Spleen (tissue), 11 donors: ENCODE results near the gene ZNF860. TPM values are rescaled to one million over a fixed set of nuclear protein-coding genes. Genes with fewer than 3 reads are reported as not detected.
A peak's percentile ranks its signal among the peaks of the same experiment; 100 is the strongest.

Source experiments
- DNase-seq: peaks from one replicate; pipeline ENCODE4 v3.0.0-alpha.2; 2020
- H3K27ac ChIP-seq, 8 donors: fragments of 200-600 bp; sonication (generic) in 7 of 8; 1 replicate in 4 of 8; 2 replicates in 4 of 8; pipeline versions ENCODE4 v1.5.0 to v1.8.0; 2016 to 2021; ENCODE audit warnings: inconsistent platforms in 4 of 8, mild to moderate bottlenecking in 4 of 8, moderate library complexity in 1 of 8
- H3K27me3 ChIP-seq, 7 donors: fragments of 200-600 bp; sonication (generic) in 6 of 7; replicated peaks in 1 of 7; 1 replicate in 4 of 7; 2 replicates in 3 of 7; pipeline versions ENCODE4 v1.5.0 to v1.8.0; 2016 to 2021; ENCODE audit warnings: inconsistent platforms in 3 of 7, mild to moderate bottlenecking in 1 of 7
- H3K36me3 ChIP-seq, 6 donors: fragments of 200-600 bp; sonication (generic) in 5 of 6; 1 replicate in 4 of 6; 2 replicates in 2 of 6; pipeline versions ENCODE4 v1.5.0 to v1.8.0; 2016 to 2021; ENCODE audit warnings: inconsistent platforms in 2 of 6
- H3K4me1 ChIP-seq, 6 donors: fragments of 200-600 bp; sonication (generic) in 5 of 6; 1 replicate in 3 of 6; 2 replicates in 3 of 6; pipeline versions ENCODE4 v1.5.0 to v1.8.0; 2016 to 2021; ENCODE audit warnings: inconsistent platforms in 3 of 6
- H3K4me3 ChIP-seq, 8 donors: fragments of 200-600 bp; sonication (generic) in 7 of 8; 1 replicate in 4 of 8; 2 replicates in 4 of 8; pipeline versions ENCODE4 v1.5.0 to v1.8.0; 2016 to 2021; ENCODE audit warnings: inconsistent platforms in 4 of 8, mild to moderate bottlenecking in 4 of 8, moderate library complexity in 2 of 8
- H3K9me3 ChIP-seq, 8 donors: fragments of 200-600 bp; sonication (generic) in 7 of 8; 1 replicate in 4 of 8; 2 replicates in 4 of 8; pipeline versions ENCODE4 v1.5.0 to v1.8.0; 2016 to 2021; ENCODE audit warnings: inconsistent platforms in 4 of 8
- POLR2A ChIP-seq, 3 donors: fragments of 450-650 bp; IDR thresholded peaks; one replicate each; pipeline ENCODE4 v1.5.1; 2017; ENCODE audit warnings: antibody characterized with exemption in 3 of 3, mild to moderate bottlenecking in 1 of 3
- POLR2AphosphoS5 ChIP-seq, 3 donors: sonication (generic); formaldehyde crosslinking; IDR thresholded peaks; one replicate each; pipeline ENCODE4 v1.5.1; 2017; ENCODE audit warnings: antibody characterized with exemption in 3 of 3
- WGBS, 5 donors: extraction: QIAGEN DNeasy Blood & Tissue Kit in 3 of 5; methylation state at CpG; one replicate each; pipeline versions ENCODE4 v1.1.5 to v1.1.7; 2013 to 2018; 5-methylcytosine and 5-hydroxymethylcytosine counted together
- intact Hi-C: fragments of 100-400 bp; cut with DNase I; formaldehyde crosslinking; loops from one replicate; pipeline ENCODE4 v1.15.0; 2023; ENCODE audit warnings: low total_unique reads
- polyA plus RNA-seq, 3 donors: library from polyadenylated mRNA; stranded (reverse); fragments of 200-250 nt; gene quantifications; one replicate each; pipeline ENCODE4 v1.2.1, GENCODE V29; 2013
- total RNA-seq, 7 donors: library from RNA; depleted of rRNA in 3 of 7; stranded (reverse); fragments of >200 nt in 3 of 7; fragmentation: NEBNext Ultra II Directional in 4 of 7; extraction: Animal tissue kit (Norgen Biotek cat#: 25700) in 4 of 7; gene quantifications; one replicate each; pipeline versions ENCODE4 v1.1.0 to v1.2.1, GENCODE V29; 2016 to 2021
- TF ChIP-seq, protein P1 (sequence below), 11 experiments: fragments of 200-600 bp in 7 of 11; fragments of 450-650 bp in 4 of 11; sonication (generic) in 4 of 11; IDR thresholded peaks in 8 of 11; conservative IDR thresholded peaks in 3 of 11; 1 replicate in 7 of 11; 2 replicates in 4 of 11; pipeline versions ENCODE4 v1.4.0 to v1.8.0; 2016 to 2021; ENCODE audit warnings: antibody characterized with exemption in 11 of 11, inconsistent platforms in 4 of 11, mild to moderate bottlenecking in 1 of 11
- donor health status: healthy with polysubstance abuse.
- donor health status: DM: no; HTN: no; CAD: no; lungs with moderate emphysema.
- donor health status: DM: no; HTN: no; CAD: no.
- donor health status: Bipolar disorder and iron deficiency.
- donor health status: healthy.
- donor health status: DM: no; HTN: no; CAD: no.
- donor health status: DM: yes; HTN: yes; CAD: no.

The ZNF860 gene
- total and polyA plus RNA-seq, 10 donors = 1.3 to 9.5 (median 4.5) TPM

DNA sequence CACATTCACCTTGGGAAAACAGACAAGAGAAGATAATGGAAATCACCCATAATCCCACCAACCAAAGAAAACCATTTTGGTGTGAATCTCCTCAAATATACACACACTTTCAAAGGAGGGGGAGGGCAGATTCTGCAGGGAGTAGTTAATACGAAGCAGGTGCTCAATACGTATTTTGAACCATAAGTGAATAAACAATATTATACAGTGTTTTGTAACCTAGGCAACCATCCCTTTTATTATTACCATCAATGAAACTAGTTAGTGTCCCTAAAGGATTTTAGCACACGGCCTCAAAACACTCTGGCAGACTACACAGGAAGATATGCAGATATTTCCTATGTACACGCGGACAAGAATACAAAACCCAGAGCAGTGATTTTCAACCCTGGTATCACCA, 6.6 kb upstream of the ZNF860 start:
- H3K4me1 ChIP-seq = peaks cover 5 to 99% (median 51%) of the 10 kb centered on the region in 6 donors
- H3K9me3 ChIP-seq = no peaks in the 10 kb centered on the region
- WGBS, 5 donors = 76 to 94% (median 88%) methylated on average over 5 of the region's 5 CpGs
- peaks cover 0 to 6% (median 0%) of the 10 kb centered on the region in 7 donors for H3K27me3 ChIP-seq
- intact Hi-C loops = no loop called here
- H3K27ac ChIP-seq = no peak overlapping the region
- no peak overlapping the region for H3K4me3 ChIP-seq
- no peaks in the 10 kb centered on the region for H3K36me3 ChIP-seq
- DNase-seq = no peak
- TF ChIP-seq POLR2AphosphoS5 (IDR thresholded peaks at IDR 0.05) = no peak
- TF ChIP-seq, protein P1, sequence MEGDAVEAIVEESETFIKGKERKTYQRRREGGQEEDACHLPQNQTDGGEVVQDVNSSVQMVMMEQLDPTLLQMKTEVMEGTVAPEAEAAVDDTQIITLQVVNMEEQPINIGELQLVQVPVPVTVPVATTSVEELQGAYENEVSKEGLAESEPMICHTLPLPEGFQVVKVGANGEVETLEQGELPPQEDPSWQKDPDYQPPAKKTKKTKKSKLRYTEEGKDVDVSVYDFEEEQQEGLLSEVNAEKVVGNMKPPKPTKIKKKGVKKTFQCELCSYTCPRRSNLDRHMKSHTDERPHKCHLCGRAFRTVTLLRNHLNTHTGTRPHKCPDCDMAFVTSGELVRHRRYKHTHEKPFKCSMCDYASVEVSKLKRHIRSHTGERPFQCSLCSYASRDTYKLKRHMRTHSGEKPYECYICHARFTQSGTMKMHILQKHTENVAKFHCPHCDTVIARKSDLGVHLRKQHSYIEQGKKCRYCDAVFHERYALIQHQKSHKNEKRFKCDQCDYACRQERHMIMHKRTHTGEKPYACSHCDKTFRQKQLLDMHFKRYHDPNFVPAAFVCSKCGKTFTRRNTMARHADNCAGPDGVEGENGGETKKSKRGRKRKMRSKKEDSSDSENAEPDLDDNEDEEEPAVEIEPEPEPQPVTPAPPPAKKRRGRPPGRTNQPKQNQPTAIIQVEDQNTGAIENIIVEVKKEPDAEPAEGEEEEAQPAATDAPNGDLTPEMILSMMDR (IDR thresholded peaks at IDR 0.05 in 8 of 11, conservative IDR thresholded peaks at IDR 0.05 in 3 of 11) = no peak
- TF ChIP-seq POLR2A (IDR thresholded peaks at IDR 0.05) = no peak

DNA sequence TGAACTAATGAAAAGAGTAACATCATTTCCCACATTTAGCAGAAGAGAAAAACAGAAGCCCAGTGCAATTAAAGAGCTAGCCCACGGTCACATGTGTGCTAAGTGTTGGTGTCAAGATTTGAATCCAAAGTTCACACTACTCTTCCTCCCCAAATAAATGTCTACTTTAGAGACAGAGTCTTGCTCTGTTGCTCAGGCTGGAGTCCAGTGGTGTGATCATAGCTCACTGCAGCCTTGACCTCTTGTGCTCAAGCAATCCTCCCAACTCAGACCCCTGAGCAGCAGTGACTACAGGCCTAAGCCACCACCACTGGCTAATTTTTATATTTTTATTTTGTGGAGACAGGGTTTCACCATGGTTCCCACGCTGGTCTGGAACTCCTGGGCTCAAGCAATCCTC, 5.2 kb upstream of the ZNF860 start:
- no peak overlapping the region for H3K4me3 ChIP-seq
- H3K27ac ChIP-seq = peak overlapping the region in 3 of 8 donors; percentile 10 to 24 (median 23)
- intact Hi-C loops = no loop called here
- no peaks in the 10 kb centered on the region for H3K9me3 ChIP-seq
- no peak for DNase-seq
- 68 to 85% (median 81%) methylated on average over 2 of the region's 2 CpGs for WGBS, 5 donors
- peaks cover 0 to 20% (median 8%) of the 10 kb centered on the region in 7 donors for H3K27me3 ChIP-seq
- no peaks in the 10 kb centered on the region for H3K36me3 ChIP-seq
- TF ChIP-seq POLR2AphosphoS5 (IDR thresholded peaks at IDR 0.05) (no peak), POLR2A (IDR thresholded peaks at IDR 0.05) (no peak)
- TF ChIP-seq, protein P1 (IDR thresholded peaks at IDR 0.05 in 8 of 11, conservative IDR thresholded peaks at IDR 0.05 in 3 of 11) = no peak
- peaks cover 9 to 99% (median 55%) of the 10 kb centered on the region in 6 donors for H3K4me1 ChIP-seq

GRCh38 chr3:31977736-31978135, 3.8 kb upstream of the ZNF860 start:
- TF ChIP-seq POLR2A (IDR thresholded peaks at IDR 0.05) (no peak), POLR2AphosphoS5 (IDR thresholded peaks at IDR 0.05) (no peak)
- TF ChIP-seq, protein P1 (IDR thresholded peaks at IDR 0.05 in 8 of 11, conservative IDR thresholded peaks at IDR 0.05 in 3 of 11) = no peak
- peaks cover 9 to 99% (median 49%) of the 10 kb centered on the region in 6 donors for H3K4me1 ChIP-seq

DNA sequence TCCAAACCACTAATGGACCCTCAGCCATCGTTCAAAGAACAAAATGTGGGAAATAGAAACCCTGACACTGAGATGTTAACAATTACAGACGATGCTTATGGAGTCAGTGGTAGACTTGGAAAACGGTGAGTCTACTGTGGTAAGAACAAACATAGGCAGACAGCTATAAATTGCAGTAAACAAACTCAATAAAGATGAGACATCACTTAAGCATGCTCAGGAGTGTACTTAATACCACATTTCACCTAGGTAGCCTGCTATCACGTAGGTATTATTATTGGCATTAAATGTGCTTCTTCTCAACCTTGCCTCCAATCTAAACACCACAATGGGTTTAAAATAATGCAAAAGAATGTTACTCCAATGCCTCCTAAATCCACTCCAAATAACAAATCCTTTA, 3.0 kb upstream of the ZNF860 start:
- Histone ChIP-seq H3K27me3 (peaks cover 0 to 31% (median 10%) of the 10 kb centered on the region in 7 donors), H3K4me3 (peak overlapping the region in 2 of 8 donors; percentile 67 to 92), H3K9me3 (no peaks in the 10 kb centered on the region), H3K4me1 (peaks cover 3 to 98% (median 44%) of the 10 kb centered on the region in 6 donors), H3K36me3 (no peaks in the 10 kb centered on the region), H3K27ac (peak overlapping the region in 3 of 8 donors; percentile 90 to 95 (median 94))
- TF ChIP-seq POLR2A (IDR thresholded peaks at IDR 0.05) (no peak), POLR2AphosphoS5 (IDR thresholded peaks at IDR 0.05) (no peak)
- TF ChIP-seq, protein P1 (IDR thresholded peaks at IDR 0.05 in 8 of 11, conservative IDR thresholded peaks at IDR 0.05 in 3 of 11) = no peak
- no peak for DNase-seq
- 78 to 92% (median 84%) methylated on average over 4 of the region's 4 CpGs for WGBS, 5 donors
- intact Hi-C loops = no loop called here

More at GRCh38 chr3:31977736-31978135, 3.8 kb upstream of the ZNF860 start:
- 67 to 87% (median 80%) methylated on average over 2 of the region's 2 CpGs for WGBS, 5 donors
- H3K9me3 ChIP-seq = no peaks in the 10 kb centered on the region
- peaks cover 0 to 31% (median 10%) of the 10 kb centered on the region in 7 donors for H3K27me3 ChIP-seq
- no peaks in the 10 kb centered on the region for H3K36me3 ChIP-seq
- DNase-seq = no peak
- H3K27ac ChIP-seq = peak overlapping the region in 2 of 8 donors; percentile 6 to 21
- intact Hi-C loops = no loop called here
- H3K4me3 ChIP-seq = no peak overlapping the region
